Measurements from ENCODE around the gene CHD9.

DNA sequence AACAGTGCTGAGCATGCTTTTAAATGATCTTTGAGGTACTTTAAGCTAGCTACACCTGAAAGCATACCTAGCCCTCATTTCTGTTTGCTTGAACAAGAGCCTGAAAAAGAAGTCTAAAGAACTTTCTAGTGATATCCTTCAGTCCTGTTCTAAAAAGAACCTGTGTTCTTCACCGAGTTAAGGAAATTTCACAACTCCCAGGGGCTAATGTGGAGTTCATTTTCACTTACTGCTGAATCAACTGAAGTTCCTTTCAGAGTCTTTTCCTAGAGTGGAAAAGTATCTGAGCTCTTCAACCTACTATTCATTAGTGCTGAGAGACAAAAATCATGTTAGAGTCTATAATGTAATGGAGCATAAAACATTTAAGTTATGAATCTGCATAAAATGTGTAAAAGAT, 66.9 kb downstream of the CHD9 start:
- no peak for TF ChIP-seq POLR2AphosphoS5 (IDR thresholded peaks at IDR 0.05)
- TF ChIP-seq, protein P1, sequence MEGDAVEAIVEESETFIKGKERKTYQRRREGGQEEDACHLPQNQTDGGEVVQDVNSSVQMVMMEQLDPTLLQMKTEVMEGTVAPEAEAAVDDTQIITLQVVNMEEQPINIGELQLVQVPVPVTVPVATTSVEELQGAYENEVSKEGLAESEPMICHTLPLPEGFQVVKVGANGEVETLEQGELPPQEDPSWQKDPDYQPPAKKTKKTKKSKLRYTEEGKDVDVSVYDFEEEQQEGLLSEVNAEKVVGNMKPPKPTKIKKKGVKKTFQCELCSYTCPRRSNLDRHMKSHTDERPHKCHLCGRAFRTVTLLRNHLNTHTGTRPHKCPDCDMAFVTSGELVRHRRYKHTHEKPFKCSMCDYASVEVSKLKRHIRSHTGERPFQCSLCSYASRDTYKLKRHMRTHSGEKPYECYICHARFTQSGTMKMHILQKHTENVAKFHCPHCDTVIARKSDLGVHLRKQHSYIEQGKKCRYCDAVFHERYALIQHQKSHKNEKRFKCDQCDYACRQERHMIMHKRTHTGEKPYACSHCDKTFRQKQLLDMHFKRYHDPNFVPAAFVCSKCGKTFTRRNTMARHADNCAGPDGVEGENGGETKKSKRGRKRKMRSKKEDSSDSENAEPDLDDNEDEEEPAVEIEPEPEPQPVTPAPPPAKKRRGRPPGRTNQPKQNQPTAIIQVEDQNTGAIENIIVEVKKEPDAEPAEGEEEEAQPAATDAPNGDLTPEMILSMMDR (IDR thresholded peaks at IDR 0.05): no peak
